ENCODE data around the gene NCAM2.

The NCAM2 gene

GRCh38 chr21:21367583-21367982 is 369.4 kb downstream of the NCAM2 start:
- no peak for TF ChIP-seq CTCF (IDR thresholded peaks at IDR 0.05)
- Histone ChIP-seq H3K27ac (no peak overlapping the region), H3K4me3 (no peak overlapping the region)
- DNase-seq (ENCODE audit: low spot score): no peak

GRCh38 chr21:21373969-21374368 is 375.8 kb downstream of the NCAM2 start:
- TF ChIP-seq CTCF (IDR thresholded peaks at IDR 0.05): no peak
- Histone ChIP-seq H3K27ac (no peak overlapping the region), H3K4me3 (no peak overlapping the region)
- DNase-seq (ENCODE audit: low spot score): no peak

GRCh38 chr21:21383126-21383525 is 384.9 kb downstream of the NCAM2 start:
- Histone ChIP-seq H3K27ac (no peak overlapping the region), H3K4me3 (no peak overlapping the region)
- TF ChIP-seq CTCF (IDR thresholded peaks at IDR 0.05): no peak
- no peak for DNase-seq (ENCODE audit: low spot score)

- no peak for TF ChIP-seq CTCF (IDR thresholded peaks at IDR 0.05)
- H3K4me3 ChIP-seq: no peak overlapping the region
- DNase-seq (ENCODE audit: low spot score): no peak
- no peak overlapping the region for H3K27ac ChIP-seq
These were observed 386.8 kb downstream of the NCAM2 start for GRCh38 chr21:21384977-21385376.

GRCh38 chr21:21385404-21385803 is 387.2 kb downstream of the NCAM2 start:
- Histone ChIP-seq H3K27ac (no peak overlapping the region), H3K4me3 (no peak overlapping the region)
- TF ChIP-seq CTCF (IDR thresholded peaks at IDR 0.05): no peak
- DNase-seq (ENCODE audit: low spot score): no peak

- DNase-seq (ENCODE audit: low spot score): no peak
- Histone ChIP-seq H3K27ac (no peak overlapping the region), H3K4me3 (no peak overlapping the region)
- no peak for TF ChIP-seq CTCF (IDR thresholded peaks at IDR 0.05)
These were observed 389.7 kb downstream of the NCAM2 start for GRCh38 chr21:21387916-21388315.

- Histone ChIP-seq H3K27ac (no peak overlapping the region), H3K4me3 (no peak overlapping the region)
- no peak for TF ChIP-seq CTCF (IDR thresholded peaks at IDR 0.05)
- no peak for DNase-seq (ENCODE audit: low spot score)
These were observed 395.9 kb downstream of the NCAM2 start for GRCh38 chr21:21394064-21394463.

All from coronary artery (tissue), 2 donors.